Ectodermal cell (in vitro differentiated cells): Measurements from ENCODE around the gene PANX1.

ENCODE experiments used
- H3K27ac ChIP-seq: 2 replicates; pipeline ENCODE4 v1.7.0; 2013; ENCODE audit warnings: mild to moderate bottlenecking, low read depth, low read length; ENCODE audit not compliant: insufficient read depth, poor library complexity, severe bottlenecking
- H3K27me3 ChIP-seq: 2 replicates; pipeline ENCODE4 v1.7.0; 2013; ENCODE audit warnings: mild to moderate bottlenecking, low read length; ENCODE audit not compliant: insufficient read depth, control insufficient read depth, poor library complexity, severe bottlenecking
- H3K36me3 ChIP-seq: one replicate; pipeline ENCODE4 v1.7.0; 2013; ENCODE audit warnings: low read length; ENCODE audit not compliant: control insufficient read depth, insufficient read depth
- H3K4me1 ChIP-seq: one replicate; pipeline ENCODE4 v1.7.0; 2013; ENCODE audit warnings: low read length; ENCODE audit not compliant: control insufficient read depth, insufficient read depth
- H3K4me3 ChIP-seq: 2 replicates; pipeline ENCODE4 v1.7.0; 2013; ENCODE audit warnings: low read depth, low read length, control low read depth; ENCODE audit not compliant: insufficient read depth
- H3K9me3 ChIP-seq: 2 replicates; pipeline ENCODE4 v1.7.0; 2013; ENCODE audit warnings: mild to moderate bottlenecking, low read length, moderate library complexity; ENCODE audit not compliant: control insufficient read depth
- WGBS, 2 experiments: methylation state at CpG; one replicate each; pipeline ENCODE4 v1.1.7; 2013; ENCODE audit warnings: missing lambda C conversion rate in 2 of 2; 5-methylcytosine and 5-hydroxymethylcytosine counted together

The PANX1 gene

DNA sequence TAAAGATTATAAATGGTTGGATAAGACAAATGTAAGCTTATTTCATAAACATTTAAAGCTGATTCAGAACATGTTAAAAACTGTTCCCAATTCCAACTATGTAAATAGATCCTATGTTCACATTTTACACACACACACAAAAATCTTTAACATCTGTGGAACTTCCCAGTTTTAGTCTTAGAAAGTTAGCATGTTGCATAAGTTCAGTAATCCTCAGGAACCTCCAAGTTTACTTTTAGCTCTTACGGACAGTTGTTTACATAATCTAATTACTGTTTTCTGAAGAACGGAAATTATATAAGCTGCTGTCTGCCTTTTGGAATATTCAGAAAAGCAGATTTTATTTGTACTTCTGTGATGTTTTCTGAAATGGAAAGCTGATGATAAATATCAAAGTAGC is 53.3 kb downstream of the PANX1 start:
- Histone ChIP-seq H3K36me3 (peaks cover 13% of the 10 kb centered on the region), H3K27ac (no peak overlapping the region), H3K4me1 (no peaks in the 10 kb centered on the region), H3K4me3 (no peak overlapping the region), H3K9me3 (no peaks in the 10 kb centered on the region), H3K27me3 (no peaks in the 10 kb centered on the region)
- 94 to 98% methylated on average over 2 of the region's 2 CpGs for WGBS, 2 experiments

DNA sequence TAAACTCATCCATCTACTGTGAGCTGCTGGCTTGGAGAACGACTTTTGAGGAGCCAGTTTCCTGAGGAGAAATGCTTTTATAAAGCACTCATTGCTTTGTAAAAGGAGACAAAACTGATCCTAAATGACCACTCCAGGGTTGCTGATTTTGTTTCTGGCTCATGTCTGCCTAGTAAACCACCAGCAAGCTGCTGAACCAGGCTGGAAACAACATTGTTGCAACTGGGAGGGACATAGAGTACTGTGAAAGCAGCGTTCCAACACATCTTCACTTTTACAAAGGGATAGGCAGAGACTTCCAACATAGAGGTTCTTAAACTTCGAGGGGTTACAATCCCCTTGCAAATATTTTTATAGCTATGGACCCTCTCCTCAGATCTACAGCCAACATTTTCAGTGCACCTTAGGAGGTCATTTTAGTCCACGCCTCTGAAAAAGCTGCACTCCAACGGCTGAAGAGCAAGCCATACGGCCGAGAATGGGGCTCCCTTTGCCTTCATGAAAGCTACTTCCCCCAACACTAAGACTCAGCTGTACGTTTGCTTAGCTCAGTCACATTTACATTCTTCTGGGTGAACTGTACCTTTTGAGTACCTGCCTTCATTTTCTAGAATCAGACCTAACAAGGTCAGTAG is 54.7 kb downstream of the PANX1 start:
- Histone ChIP-seq H3K27me3 (no peaks in the 10 kb centered on the region), H3K4me3 (no peak overlapping the region), H3K27ac (no peak overlapping the region), H3K9me3 (no peaks in the 10 kb centered on the region), H3K36me3 (peaks cover 12% of the 10 kb centered on the region), H3K4me1 (no peaks in the 10 kb centered on the region)
- WGBS, 2 experiments: 80 to 81% methylated on average over 8 of the region's 8 CpGs

- peaks cover 8% of the 10 kb centered on the region for H3K36me3 ChIP-seq
- no peak overlapping the region for H3K27ac ChIP-seq
- 34 to 37% methylated on average over 7 of the region's 7 CpGs for WGBS, 2 experiments
Measured at GRCh38 chr11:94183886-94184264, 55.2 kb downstream of the PANX1 start.

DNA sequence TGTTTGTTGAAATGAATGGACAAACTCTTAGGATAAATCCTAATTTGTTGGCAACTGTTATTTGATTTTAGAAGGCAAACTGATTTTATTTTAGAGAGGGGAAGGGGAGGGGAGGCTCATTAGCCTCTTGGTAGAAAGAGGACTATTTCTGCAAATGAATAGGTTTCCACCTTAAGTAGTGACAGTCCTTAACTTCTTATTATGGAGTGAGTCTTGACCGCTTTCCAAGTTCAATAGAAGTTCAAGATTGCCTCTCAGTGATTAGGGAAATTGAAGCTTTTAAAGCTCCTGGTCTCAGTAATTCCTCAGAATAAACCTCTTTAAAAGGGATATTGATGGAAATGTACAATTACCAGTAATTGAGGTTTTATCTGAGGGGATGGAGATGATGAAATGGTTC is 55.7 kb downstream of the PANX1 start:
- no peaks in the 10 kb centered on the region for H3K27me3 ChIP-seq
- H3K36me3 ChIP-seq: peaks cover 8% of the 10 kb centered on the region
- H3K27ac ChIP-seq: no peak overlapping the region
- H3K4me1 ChIP-seq: no peaks in the 10 kb centered on the region
- H3K4me3 ChIP-seq: no peak overlapping the region
- 100% methylated on average over 1 of the region's 1 CpG for WGBS, 2 experiments
- H3K9me3 ChIP-seq: no peaks in the 10 kb centered on the region

More at GRCh38 chr11:94183886-94184264, 55.2 kb downstream of the PANX1 start:
- Histone ChIP-seq H3K27me3 (no peaks in the 10 kb centered on the region), H3K4me3 (no peak overlapping the region), H3K4me1 (no peaks in the 10 kb centered on the region), H3K9me3 (no peaks in the 10 kb centered on the region)

DNA sequence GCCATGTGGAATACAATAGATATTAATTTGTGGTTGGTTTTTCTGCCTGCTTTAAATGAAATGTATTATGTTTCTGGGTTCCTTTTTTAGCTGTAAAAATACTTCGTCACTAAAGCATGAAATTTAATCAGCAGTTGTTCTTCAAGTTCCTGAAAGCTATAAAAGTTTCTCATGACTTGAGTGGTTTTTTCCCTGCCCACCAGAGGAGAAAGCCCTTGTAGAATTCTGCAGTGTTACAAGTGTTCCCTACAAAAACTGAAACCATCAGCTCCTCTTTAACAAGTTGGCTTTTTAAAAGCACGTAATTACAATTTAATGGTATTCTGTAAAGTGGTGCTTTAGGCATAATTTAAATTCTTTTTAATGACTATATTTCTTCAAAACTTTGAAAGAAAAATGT is 56.2 kb downstream of the PANX1 start:
- 98 to 100% methylated on average over 1 to 2 of the region's 2 CpGs for WGBS, 2 experiments
- Histone ChIP-seq H3K27ac (no peak overlapping the region), H3K27me3 (no peaks in the 10 kb centered on the region), H3K4me1 (no peaks in the 10 kb centered on the region), H3K9me3 (no peaks in the 10 kb centered on the region), H3K4me3 (no peak overlapping the region), H3K36me3 (peaks cover 8% of the 10 kb centered on the region)

- H3K27ac ChIP-seq: no peak overlapping the region
- no peaks in the 10 kb centered on the region for H3K27me3 ChIP-seq
- H3K4me1 ChIP-seq: no peaks in the 10 kb centered on the region
- H3K9me3 ChIP-seq: no peaks in the 10 kb centered on the region
- H3K4me3 ChIP-seq: no peak overlapping the region
- H3K36me3 ChIP-seq: peaks cover 8% of the 10 kb centered on the region
Measured at GRCh38 chr11:94185416-94186084, 56.9 kb downstream of the PANX1 start.

DNA sequence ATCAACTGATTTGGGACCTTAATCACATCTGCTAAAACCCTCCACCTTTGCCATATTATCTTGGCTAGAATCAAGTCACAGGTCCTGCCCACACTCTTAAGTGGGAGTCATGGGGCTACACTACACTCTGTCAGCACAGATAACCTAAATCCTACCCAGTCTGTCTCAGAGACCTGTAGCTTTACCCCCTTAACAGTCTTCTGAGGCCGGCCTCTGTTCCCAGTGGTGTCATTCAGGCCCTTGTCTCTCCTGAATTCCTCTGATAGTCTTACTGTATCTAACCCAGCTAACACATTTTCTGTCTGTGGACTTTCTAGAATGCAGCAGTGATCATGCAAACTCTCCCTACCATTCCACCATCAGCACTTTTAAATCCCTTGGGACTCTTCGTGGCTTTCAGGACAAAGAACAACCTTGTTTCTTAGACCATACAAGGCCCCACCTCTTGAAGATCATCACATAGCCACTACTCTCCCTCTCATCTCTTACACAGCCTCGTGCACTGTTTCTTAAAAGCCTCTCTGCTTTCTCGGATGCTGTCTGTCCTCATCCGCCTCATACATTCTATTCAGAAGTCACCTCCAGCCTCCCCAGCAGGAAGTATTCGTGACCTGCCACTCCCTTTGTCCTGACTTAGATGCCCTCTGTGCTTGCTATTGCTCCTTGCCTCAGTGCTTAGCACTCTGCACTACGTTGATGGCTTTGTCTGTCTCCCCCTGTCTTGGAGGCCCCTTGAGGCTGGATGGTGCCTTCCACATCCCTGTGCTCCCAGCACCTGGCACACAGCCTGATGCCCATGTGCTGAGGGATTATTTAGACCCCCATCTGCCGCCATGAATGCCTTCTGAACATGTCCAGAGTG is 57.9 kb downstream of the PANX1 start:
- Histone ChIP-seq H3K4me3 (no peak overlapping the region), H3K36me3 (no peaks in the 10 kb centered on the region), H3K27ac (no peak overlapping the region), H3K4me1 (no peaks in the 10 kb centered on the region), H3K9me3 (no peaks in the 10 kb centered on the region), H3K27me3 (no peaks in the 10 kb centered on the region)
- WGBS, 2 experiments: 77% methylated on average over 8 of the region's 8 CpGs

GRCh38 chr11:94193288-94193687 is 64.6 kb downstream of the PANX1 start:
- no peaks in the 10 kb centered on the region for H3K9me3 ChIP-seq
- no peaks in the 10 kb centered on the region for H3K36me3 ChIP-seq
- H3K27ac ChIP-seq: no peak overlapping the region
- H3K4me3 ChIP-seq: no peak overlapping the region
- no peaks in the 10 kb centered on the region for H3K4me1 ChIP-seq
- 86 to 92% methylated on average over 1 of the region's 1 CpG for WGBS, 2 experiments
- no peaks in the 10 kb centered on the region for H3K27me3 ChIP-seq

- Histone ChIP-seq H3K4me1 (no peaks in the 10 kb centered on the region), H3K4me3 (no peak overlapping the region), H3K27ac (no peak overlapping the region), H3K36me3 (no peaks in the 10 kb centered on the region), H3K9me3 (no peaks in the 10 kb centered on the region), H3K27me3 (no peaks in the 10 kb centered on the region)
- WGBS, 2 experiments: 93 to 96% methylated on average over 11 of the region's 11 CpGs
Measured at GRCh38 chr11:94194712-94195111, 66.1 kb downstream of the PANX1 start.

- no peaks in the 10 kb centered on the region for H3K36me3 ChIP-seq
- no peaks in the 10 kb centered on the region for H3K9me3 ChIP-seq
- no peaks in the 10 kb centered on the region for H3K27me3 ChIP-seq
- H3K4me3 ChIP-seq: no peak overlapping the region
- WGBS, 2 experiments: 89 to 90% methylated on average over 4 of the region's 4 CpGs
- no peaks in the 10 kb centered on the region for H3K4me1 ChIP-seq
- H3K27ac ChIP-seq: no peak overlapping the region
Measured at GRCh38 chr11:94196363-94196762, 67.7 kb downstream of the PANX1 start.
